ENCODE results near the gene PABPC4L.
"Not testable (repeated sequence)": the region's sequence is repeated elsewhere in the genome, so short reads cannot be mapped to it uniquely, and the experiment has no call there.

Gene PABPC4L

GRCh38 chr4:134201216-134202161 lies at the start of gene PABPC4L:
TSS of gene PABPC4L (minus strand) at chr4:134201789. CDS start at chr4:134201019, 770 bp downstream.
- DNase-seq: no peak

- DNase-seq: no peak
Observed at GRCh38 chr4:134251322-134251721, 49.7 kb upstream of the PABPC4L start.

- DNase-seq: no peak
Observed at GRCh38 chr4:134243742-134244713, 42.4 kb upstream of the PABPC4L start.

- no peak for DNase-seq
Observed at GRCh38 chr4:134219043-134219442, 17.5 kb upstream of the PABPC4L start.

GRCh38 chr4:134216411-134216810 lies 14.8 kb upstream of the PABPC4L start:
- DNase-seq: no peak

GRCh38 chr4:134215620-134216344 lies 14.2 kb upstream of the PABPC4L start:
- no peak for DNase-seq

- not testable (repeated sequence) for DNase-seq
Observed at GRCh38 chr4:134207955-134208354, 6.4 kb upstream of the PABPC4L start.

GRCh38 chr4:134202166-134202956 lies 772 bp upstream of the PABPC4L start:
- no peak for DNase-seq

GRCh38 chr4:134200811-134201215 lies 776 bp downstream of the PABPC4L start:
- DNase-seq: no peak

GRCh38 chr4:134189949-134190348 lies 11.6 kb downstream of the PABPC4L start:
- no peak for DNase-seq

GRCh38 chr4:134189480-134189879 lies 12.1 kb downstream of the PABPC4L start:
- DNase-seq: no peak

- DNase-seq: no peak
Observed at GRCh38 chr4:134178706-134179105, 22.9 kb downstream of the PABPC4L start.

GRCh38 chr4:134174271-134174670 lies 27.3 kb downstream of the PABPC4L start:
- no peak for DNase-seq

GRCh38 chr4:134160211-134160610 lies 41.4 kb downstream of the PABPC4L start:
- DNase-seq: no peak

GRCh38 chr4:134154097-134154496 lies 47.5 kb downstream of the PABPC4L start:
- no peak for DNase-seq

- no peak for DNase-seq
Observed at GRCh38 chr4:134147941-134148340, 53.6 kb downstream of the PABPC4L start.
